ENCODE data around the gene EML4.
A peak's percentile ranks its signal among the peaks of the same experiment; 100 is the strongest.

The EML4 gene

DNA sequence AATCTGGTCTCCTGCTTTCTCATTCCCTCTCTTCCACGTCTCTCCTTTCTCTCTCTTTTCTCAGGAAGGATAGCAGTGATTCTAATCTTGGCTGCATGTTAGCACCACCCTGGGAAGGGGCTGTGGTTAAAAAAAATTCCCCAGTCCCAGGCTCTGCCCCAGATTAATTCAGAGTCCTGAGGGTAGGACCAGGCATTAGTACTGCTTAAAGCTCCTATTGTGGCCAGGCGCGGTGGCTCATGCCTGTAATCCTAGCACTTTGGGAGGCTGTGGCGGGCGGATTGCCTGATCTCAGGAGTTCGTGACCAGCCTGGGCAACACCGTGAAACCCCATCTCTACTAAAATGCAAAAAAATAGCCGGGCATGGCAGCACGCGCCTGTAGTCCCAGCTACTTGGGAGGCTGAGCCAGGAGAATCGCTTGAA is 35.4 kb upstream of the EML4 start:
- TF ChIP-seq GATA2 (IDR thresholded peaks at IDR 0.05; ENCODE audit: low read depth, low read length) (peak; percentile 60; the same call in 1 of the 2 replicates), GATA3 (IDR thresholded peaks at IDR 0.05; ENCODE audit: low read depth, low read length) (no peak)

DNA sequence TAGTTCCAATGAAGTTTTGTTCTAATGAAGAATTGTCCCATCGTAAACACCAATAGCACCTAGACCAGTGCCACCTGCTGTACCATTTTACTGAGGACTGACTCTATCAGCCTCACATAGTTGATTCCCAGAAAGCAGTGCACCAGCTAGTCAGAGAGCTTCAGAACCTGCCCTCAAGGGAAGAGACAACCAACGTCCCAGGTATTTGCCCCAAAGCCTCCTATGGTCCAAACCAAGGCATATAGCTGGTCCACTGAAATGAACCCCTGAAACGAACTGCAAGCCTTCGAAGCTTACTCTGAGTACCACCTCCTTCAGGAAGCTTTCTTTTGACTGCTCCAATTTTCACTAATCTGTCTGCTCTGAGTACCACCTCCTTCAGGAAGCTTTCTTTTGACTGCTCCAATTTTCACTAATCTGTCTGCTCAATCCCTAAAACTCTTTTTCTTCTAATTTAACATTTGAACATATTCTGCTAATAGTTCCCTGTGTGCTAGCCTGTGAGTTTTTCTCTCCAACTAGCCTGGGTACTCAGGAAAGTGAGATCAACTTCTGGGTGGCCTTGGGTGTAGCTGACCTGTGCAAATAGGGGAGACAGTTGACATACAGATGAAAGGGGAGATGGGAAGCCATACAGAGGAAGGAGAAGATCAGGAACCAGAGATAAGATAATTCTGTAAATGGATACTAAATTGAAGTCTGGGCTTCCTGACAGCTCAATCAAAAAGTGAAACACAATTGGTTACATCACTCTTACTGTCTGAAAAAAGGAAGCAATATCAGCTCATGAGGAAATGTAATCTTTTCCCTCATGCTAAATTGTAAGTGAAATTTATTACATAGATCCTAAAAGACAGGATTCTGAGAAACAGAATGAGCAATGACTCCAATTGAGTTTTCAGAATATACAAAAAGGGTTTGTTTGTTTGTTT is 33.5 kb upstream of the EML4 start:
- TF ChIP-seq GATA3 (IDR thresholded peaks at IDR 0.05; ENCODE audit: low read depth, low read length), result peak; percentile 69
- TF ChIP-seq GATA2 (IDR thresholded peaks at IDR 0.05; ENCODE audit: low read depth, low read length), result peak; percentile 68

DNA sequence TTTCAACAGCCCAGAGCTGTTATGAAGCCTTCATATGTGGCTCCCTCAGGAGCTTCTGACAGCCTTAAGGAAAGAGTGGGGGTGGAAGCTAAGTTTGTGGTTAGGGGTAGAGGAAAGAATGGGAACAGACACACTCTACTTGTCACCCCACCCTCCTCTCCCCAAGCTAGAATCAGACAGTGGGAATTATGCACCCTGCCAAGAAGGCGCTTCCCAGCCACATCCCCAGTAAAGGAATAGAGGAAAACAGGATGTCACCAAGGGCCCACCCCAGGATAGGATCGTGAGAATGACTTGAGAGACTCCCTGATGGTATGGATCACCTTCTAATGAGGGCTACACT is 32.4 kb upstream of the EML4 start:
- TF ChIP-seq GATA3 (IDR thresholded peaks at IDR 0.05; ENCODE audit: low read depth, low read length) (no peak), GATA2 (IDR thresholded peaks at IDR 0.05; ENCODE audit: low read depth, low read length) (no peak)

DNA sequence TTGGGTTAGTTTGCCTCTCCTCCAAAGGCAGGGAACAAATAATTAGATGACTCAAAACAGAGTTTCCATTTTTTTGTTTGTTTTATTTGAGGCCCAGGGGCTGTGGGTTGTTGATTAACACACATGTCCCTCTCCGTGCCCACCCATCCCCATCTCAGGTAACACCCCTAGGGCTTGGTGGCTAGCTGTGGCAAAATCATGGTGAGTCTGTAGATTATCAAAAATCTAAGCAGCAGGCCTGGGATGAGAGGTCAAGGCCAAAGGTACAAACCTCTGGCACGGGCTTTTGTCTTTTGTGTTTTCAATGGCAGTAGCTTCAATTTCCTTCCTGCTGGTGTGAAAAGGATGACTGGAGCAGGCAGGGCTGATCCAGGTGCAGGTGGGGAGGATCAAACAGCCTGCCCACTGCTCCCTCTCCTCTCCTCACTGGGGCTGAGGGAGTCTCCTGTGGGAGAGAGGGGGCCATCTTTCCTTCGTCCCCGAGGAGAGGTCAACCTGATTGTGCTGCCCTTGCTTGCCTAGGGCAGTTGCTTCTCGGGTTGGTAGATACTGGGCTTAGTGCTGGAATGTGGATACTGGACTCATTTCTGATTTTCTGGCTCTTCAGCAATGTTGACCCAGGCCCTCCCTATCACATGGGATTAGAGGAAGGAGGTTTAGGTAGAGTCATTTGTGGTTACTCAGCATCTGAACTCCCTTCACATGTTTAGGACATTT is 31.9 kb upstream of the EML4 start:
- TF ChIP-seq GATA2 (IDR thresholded peaks at IDR 0.05; ENCODE audit: low read depth, low read length), result no peak
- TF ChIP-seq GATA3 (IDR thresholded peaks at IDR 0.05; ENCODE audit: low read depth, low read length), result no peak

DNA sequence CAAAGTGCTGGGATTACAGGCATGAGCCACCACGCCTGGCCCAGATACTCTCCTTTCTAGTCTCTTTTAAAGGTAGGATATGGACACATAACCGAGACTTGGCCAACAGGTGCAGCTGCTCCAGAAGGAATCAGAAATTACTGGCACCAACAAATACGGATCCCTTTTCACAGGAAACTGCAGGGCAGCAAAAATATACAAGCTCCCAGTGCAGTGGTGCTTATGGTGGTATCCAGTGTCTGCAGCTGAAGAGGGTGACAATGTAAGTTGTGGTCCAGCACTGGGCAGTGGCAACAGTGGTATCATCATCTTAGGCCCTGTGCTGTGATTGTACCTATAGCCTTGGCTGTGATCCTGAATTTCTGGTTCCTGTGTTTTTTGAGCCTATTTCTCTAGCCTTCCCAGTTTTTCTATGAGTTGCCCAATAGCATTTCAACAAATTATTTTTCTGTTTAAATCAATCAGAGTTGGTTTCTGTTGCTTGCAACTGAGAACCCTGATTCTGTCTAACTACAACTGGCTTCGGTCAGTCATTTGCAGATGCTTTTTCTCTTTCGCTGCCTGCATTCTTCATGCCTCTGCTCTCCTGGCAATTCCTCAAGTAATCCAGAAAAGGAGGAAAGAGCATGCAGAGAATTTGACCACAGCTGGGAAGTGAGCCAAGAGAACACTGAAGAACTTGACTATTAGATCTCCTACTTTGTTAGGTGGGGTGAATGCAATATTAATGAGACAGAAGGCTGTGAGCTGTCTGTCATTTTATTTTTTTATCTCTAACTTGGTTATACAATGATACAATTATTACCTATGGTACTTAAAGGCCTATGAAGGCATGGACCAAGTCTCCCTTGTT is 30.8 kb upstream of the EML4 start:
- TF ChIP-seq GATA2 (IDR thresholded peaks at IDR 0.05; ENCODE audit: low read depth, low read length) (no peak), GATA3 (IDR thresholded peaks at IDR 0.05; ENCODE audit: low read depth, low read length) (no peak)

DNA sequence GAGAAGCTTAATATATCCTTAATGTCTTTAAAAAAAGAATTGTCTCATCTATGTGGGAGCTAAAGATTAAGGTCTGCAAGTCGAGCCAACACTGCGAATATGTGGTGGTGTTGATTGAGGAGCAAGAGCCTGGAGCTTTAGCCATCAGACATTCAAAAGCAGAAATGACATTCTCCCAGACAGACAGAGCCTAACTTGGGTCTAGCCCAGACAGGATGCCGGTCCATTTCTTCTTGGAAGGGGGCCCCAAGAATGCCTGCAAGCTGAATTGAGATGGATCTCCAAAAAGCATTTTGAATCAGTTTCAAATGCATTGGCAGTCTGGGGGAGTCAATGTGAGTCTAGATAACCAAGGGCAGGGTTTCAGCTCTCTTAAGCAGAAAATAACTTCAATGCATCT is 30.1 kb upstream of the EML4 start:
- no peak for TF ChIP-seq GATA2 (IDR thresholded peaks at IDR 0.05; ENCODE audit: low read depth, low read length)
- TF ChIP-seq GATA3 (IDR thresholded peaks at IDR 0.05; ENCODE audit: low read depth, low read length), result no peak

DNA sequence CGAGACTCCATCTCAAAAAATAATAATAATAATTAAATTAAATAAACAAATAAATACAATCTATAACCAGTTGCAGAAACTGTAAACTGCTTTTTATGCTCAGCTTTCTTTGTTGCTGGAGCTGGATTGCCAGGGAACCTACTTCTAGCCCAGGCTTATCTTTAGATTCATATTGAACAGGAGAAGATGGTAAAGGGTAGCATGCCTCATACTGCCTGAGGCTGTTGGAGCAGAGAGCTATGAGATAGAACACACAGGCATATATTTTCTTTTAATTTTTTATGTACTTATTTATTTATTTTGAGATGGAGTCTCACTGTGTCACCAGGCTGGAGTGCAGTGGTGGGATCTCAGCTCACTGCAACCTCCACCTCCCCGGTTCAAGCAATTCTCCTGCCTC is 28.7 kb upstream of the EML4 start:
- no peak for TF ChIP-seq GATA2 (IDR thresholded peaks at IDR 0.05; ENCODE audit: low read depth, low read length)
- TF ChIP-seq GATA3 (IDR thresholded peaks at IDR 0.05; ENCODE audit: low read depth, low read length), result no peak

DNA sequence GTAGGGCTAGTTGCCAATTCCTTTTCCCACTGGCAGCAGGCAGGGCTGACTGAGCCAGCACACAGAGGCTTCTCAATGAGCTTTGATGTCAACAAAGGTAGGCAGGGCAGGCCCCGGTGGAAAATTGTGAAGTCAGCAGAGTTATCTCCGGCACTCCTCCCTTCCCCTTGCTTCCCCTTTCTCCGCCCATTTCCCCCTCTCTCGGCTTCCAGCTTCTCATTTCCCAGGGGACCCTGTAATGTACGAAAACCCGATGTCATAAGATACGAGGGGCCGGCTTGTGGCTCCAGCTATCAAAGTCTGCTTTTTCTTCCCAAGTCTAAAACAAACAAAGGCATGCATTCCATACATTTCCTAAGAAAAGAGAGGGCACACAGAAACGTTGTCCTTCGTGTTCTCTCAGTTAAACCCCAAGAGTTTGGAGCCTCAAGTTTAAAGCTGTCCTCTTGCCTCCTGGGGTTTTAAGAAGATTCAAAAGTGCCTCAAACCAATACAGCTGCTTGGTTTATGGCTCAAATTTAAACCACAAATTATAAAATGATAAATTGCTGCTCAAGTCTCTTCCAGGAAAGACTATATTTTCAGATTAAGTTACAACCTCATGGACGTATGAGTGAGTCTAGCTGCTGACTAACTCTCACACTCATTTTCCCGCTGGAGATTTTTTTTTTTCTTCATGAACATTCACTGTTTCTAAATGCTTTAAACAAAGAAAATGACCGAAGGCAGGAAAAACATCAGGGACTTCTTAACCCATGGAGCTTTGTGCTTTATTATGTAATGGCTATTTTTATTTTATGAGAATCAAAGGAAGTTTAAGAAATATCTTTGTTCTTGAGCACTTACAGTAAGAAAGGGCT is 27.2 kb upstream of the EML4 start:
- no peak for TF ChIP-seq GATA2 (IDR thresholded peaks at IDR 0.05; ENCODE audit: low read depth, low read length)
- no peak for TF ChIP-seq GATA3 (IDR thresholded peaks at IDR 0.05; ENCODE audit: low read depth, low read length)

DNA sequence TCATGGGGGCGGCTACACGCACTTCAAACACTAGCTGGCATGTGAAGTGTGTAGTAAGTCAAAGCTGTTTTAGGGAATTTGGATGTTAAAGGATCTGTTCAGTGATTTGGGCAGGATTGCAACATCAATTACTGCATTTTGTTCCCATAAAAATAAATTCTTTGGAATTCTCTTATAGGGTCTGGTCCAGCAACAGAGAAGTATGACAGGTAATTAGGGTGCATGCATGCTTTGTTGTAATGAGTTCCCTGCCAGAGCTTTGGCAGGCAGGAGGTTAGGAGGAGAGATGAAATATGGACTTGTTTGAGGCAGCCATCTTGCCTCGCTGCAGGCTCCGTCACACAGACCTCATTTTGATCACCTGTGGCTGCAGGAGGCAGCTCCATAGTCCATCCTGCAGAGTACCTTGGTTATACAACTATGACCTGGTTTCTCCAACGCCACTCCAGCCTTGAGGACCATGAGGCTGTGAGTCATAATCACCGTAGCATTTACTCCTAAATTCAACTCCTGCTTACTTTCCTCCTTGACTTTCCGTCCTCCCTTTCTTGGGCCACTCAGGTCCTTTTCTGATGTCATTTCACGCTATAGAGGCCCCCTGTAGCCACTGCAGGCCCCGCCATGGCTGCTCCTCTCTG is 26.5 kb upstream of the EML4 start:
- TF ChIP-seq GATA3 (IDR thresholded peaks at IDR 0.05; ENCODE audit: low read depth, low read length) (no peak), GATA2 (IDR thresholded peaks at IDR 0.05; ENCODE audit: low read depth, low read length) (no peak)

DNA sequence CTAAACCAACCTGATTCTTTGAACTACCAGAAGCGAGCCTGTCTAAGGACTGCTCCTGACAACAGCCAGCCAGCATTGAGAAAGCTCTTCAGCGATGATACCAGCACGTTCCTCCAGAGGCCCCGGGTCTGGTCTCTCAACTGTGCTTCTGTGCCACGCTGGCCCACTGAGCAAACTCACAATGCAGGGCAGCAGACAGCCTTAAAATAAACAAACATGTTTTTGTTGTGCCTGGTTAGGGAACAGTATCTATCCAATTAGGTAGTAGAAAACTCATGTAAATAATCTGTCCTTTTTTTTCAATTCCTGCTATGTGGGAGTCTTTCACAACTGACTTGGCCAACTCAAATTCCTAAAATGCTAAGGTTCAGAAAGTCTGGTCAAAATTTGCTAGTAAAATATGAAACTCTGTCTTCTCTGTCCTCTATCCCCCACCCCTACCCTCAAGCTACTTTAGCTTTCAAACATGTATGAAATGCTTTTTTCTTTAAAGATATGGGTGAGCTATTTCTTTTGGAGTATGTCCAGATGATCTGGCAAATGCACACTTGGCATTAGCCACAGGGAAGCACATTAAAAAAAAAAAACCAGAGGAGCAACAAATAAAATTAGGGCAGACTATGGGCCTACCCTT is 21.4 kb upstream of the EML4 start:
- TF ChIP-seq GATA3 (IDR thresholded peaks at IDR 0.05; ENCODE audit: low read depth, low read length) (no peak), GATA2 (IDR thresholded peaks at IDR 0.05; ENCODE audit: low read depth, low read length) (no peak)

DNA sequence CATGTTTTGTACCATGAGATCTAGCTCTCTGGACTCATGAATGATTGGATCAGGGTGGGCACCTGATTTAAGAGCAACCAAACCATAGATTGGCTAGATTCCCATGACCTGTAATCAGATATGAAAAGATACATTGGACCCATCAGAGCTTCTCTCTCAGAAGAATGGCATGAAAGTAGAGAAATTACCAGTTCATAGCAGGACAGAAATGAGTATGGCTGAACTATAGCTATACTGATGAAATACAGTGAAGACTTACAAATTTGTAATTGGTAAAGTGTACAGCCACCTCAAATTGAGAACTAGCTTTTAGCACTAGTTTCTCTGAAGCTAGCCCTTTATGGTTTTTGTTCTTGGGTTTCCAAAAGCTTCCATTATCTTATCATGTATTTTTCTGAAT is 19.0 kb upstream of the EML4 start:
- TF ChIP-seq GATA2 (IDR thresholded peaks at IDR 0.05; ENCODE audit: low read depth, low read length) (no peak), GATA3 (IDR thresholded peaks at IDR 0.05; ENCODE audit: low read depth, low read length) (no peak)

DNA sequence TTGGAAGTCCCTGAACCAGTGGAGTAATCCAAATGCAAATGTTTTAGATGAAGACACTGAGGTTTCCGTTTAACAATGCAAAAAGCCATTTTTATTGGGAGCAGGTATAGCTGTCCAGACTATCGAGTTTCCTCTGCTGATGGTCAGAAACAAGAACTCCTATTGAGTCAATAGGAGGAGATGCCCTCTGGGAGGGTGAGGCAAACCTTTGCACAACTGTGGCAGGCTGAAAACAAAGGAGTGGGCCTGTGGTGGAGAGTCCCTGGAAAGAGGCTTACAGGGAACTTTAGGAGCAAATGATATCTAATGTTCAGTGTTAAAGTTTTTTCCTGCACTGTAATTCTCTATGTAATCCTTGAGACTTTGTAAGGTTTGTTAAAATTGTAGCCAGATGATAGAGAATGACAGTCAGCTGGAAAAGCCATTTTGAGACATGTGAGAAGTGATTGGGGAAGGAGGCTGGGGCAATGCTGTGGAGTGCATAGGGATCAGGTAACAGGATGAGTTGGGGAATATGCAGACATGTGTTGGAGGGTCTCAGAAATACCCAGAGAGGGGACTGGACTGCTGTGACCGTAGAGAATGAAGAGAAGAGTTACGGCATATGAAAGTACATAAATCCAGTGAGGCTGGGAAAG is 15.1 kb upstream of the EML4 start:
- TF ChIP-seq GATA3 (IDR thresholded peaks at IDR 0.05; ENCODE audit: low read depth, low read length), result no peak
- TF ChIP-seq GATA2 (IDR thresholded peaks at IDR 0.05; ENCODE audit: low read depth, low read length), result no peak

All from SH-SY5Y (cell line).